ENCODE measurements around the gene ACTR3. TPM values are rescaled to one million over a fixed set of nuclear protein-coding genes. Genes with fewer than 3 reads are reported as not detected.
"Not testable (repeated sequence)": the region's sequence is repeated elsewhere in the genome, so short reads cannot be mapped to it uniquely, and the experiment has no call there.

Gene ACTR3
- 100 to 1,000 TPM in 3 of 4 donors, 10 to 100 TPM in 1; 83.9 to 126 (median 102) TPM for total RNA-seq

DNA sequence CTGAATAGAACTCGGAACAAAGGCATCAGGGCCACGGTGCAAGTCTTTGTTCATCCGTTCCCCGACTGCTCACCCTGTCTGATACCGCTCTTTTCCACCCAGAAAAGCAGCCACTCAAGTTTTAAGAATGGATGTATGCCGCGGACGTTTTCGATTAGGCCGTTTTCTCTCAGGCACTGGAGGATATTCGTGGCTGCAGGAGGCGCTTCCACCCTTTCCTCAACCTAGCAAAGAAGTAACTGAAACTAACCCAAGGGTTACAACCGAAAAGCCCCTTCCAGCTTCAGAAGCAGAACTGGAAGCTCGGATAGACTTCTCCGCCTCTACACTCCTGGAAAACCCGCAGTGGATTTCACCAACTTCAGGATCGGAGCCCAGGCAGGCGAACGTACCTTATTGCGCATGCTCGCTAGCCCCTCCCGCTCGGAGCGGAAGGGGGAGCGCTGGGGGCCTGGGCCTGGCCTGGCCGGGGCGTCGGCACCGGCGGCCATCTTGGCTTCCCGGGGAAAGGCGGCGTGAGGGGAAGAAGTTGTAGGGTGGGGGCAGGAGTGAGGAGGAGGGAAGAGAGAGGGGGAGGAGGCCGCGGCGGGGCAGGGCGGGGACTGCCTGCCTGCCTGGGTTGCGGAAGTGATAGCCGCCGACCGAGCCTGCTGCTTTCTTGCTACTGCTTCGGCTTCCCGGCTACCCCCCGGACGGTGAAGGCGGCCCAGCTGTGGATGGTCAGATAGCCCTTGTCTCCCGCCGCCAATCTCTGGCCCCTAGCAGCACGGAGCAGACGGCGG, at the start of gene ACTR3:
Gene ACTR3, plus strand, starts transcription at position 619 of the 782 bp plus-strand sequence. CDS start 191 bp downstream, outside the sequence.
- 0 to 2% methylated on average over 42 to 43 of the region's 51 CpGs for WGBS, 2 donors
- Histone ChIP-seq H3K4me3 (replicated peaks in 1 of 3) (peak within 1 kb of the TSS; percentile 67 to 96 (median 72)), H3K9me3 (no peaks in the 10 kb centered on the region), H3K36me3 (no peaks in the 10 kb centered on the region), H3K27ac (peak within 1 kb of the TSS; percentile 95 to 100 (median 98)), H3K4me1 (peaks cover 13 to 39% of the 10 kb centered on the region in 2 donors), H3K27me3 (no peaks in the 10 kb centered on the region)
- intact Hi-C loops (cut with DNase I): loop anchor here (10.0 kb wide), 2 partner anchors 65 to 125 kb away; no protein-coding TSS in a partner anchor
- peak; percentile 97 to 98 for DNase-seq
- TF ChIP-seq, protein P1, sequence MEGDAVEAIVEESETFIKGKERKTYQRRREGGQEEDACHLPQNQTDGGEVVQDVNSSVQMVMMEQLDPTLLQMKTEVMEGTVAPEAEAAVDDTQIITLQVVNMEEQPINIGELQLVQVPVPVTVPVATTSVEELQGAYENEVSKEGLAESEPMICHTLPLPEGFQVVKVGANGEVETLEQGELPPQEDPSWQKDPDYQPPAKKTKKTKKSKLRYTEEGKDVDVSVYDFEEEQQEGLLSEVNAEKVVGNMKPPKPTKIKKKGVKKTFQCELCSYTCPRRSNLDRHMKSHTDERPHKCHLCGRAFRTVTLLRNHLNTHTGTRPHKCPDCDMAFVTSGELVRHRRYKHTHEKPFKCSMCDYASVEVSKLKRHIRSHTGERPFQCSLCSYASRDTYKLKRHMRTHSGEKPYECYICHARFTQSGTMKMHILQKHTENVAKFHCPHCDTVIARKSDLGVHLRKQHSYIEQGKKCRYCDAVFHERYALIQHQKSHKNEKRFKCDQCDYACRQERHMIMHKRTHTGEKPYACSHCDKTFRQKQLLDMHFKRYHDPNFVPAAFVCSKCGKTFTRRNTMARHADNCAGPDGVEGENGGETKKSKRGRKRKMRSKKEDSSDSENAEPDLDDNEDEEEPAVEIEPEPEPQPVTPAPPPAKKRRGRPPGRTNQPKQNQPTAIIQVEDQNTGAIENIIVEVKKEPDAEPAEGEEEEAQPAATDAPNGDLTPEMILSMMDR (IDR thresholded peaks at IDR 0.05): peak in 1 of 6 experiments; percentile 5
- peak; percentile 18 to 88 for TF ChIP-seq POLR2A (IDR thresholded peaks at IDR 0.05)

DNA sequence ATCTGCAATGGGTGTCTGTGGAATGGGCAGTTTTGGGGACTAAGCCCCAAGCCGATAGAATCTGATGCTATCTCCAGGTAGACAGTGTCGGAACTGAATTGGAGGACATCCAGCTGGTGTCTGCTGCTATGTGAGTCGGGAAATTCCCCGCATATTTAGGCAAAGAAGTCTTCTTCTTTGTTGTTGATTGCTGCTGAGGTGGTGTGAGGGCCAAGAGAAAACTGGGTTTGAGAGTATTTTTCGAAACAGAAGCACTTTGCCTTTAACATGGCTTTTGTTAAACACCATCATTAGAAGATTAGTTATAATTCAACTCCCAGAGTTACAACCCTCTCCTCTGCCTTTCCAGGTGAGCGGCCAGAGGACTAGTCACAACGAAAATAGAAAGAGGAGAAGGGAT, 49.4 kb upstream of the ACTR3 start:
- Histone ChIP-seq H3K27me3 (no peaks in the 10 kb centered on the region), H3K36me3 (no peaks in the 10 kb centered on the region), H3K9me3 (no peaks in the 10 kb centered on the region), H3K4me1 (no peaks in the 10 kb centered on the region), H3K4me3 (replicated peaks in 1 of 3) (no peak overlapping the region), H3K27ac (no peak overlapping the region)
- TF ChIP-seq, protein P1 (IDR thresholded peaks at IDR 0.05): no peak
- no peak for TF ChIP-seq POLR2A (IDR thresholded peaks at IDR 0.05)
- peak in 1 of 2 donors; percentile 18 for DNase-seq
- WGBS, 2 donors: 72% methylated on average over 7 of the region's 7 CpGs
- intact Hi-C loops (cut with DNase I): no loop called here

DNA sequence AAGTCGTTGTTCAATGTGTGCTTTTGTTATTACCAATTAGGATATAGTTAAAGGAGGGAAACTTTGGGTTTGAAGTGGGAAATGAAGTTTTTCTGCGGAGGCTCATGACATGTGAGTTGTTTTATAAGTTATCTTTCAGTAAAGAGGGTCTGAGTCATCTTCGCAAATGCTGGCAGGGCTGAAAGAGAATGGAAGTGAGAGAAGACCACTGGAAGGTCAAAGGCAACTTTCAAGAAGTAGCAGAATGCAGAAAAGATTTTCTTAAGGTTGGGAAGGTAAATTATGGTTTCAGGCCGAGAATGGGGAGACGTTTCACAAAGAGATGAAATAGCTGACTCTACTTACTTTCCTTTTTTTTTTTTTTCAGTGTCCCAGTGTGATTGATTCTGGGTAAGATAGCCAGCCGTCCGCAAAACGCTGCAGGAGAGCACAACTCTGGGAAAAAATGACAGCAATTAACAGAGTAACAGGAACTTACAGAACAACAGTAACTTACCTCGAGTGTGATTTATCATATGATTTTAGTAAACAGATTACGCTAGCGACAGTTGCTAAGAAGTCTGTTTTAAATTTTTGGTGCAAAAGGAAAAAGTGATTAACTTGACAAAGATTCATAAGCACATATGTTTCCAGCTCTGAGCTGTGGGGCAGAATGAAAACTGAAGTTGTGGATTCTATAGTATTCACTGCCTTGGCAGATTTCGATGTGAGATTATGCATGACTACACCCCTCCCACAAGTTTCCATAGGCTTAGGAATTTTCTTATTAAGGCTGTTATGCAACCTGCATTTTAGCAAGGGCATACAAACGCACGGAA, 46.8 kb upstream of the ACTR3 start:
- no peak overlapping the region for H3K4me3 ChIP-seq (replicated peaks in 1 of 3)
- no peak for DNase-seq
- WGBS, 2 donors: 78 to 79% methylated on average over 14 of the region's 14 CpGs
- TF ChIP-seq, protein P1 (IDR thresholded peaks at IDR 0.05): no peak
- no peak for TF ChIP-seq POLR2A (IDR thresholded peaks at IDR 0.05)
- H3K9me3 ChIP-seq: no peaks in the 10 kb centered on the region
- H3K4me1 ChIP-seq: no peaks in the 10 kb centered on the region
- H3K27me3 ChIP-seq: no peaks in the 10 kb centered on the region
- intact Hi-C loops (cut with DNase I): no loop called here
- H3K36me3 ChIP-seq: no peaks in the 10 kb centered on the region
- H3K27ac ChIP-seq: no peak overlapping the region

DNA sequence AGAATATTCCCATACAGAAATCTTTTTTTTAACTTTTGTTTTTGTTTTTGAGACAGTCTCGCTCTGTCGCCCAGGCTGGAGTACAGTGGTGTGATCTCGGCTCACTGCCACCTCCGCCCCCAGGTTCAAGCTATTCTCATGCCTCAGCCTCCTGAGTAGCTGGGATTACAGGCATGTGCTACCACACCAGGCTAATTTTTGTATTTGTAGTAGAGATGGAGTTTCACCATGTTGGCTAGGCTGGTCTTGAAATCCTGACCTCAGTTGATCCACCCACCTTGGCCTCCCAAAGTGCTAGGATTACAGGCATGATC, 46.2 kb upstream of the ACTR3 start:
- H3K9me3 ChIP-seq; intact Hi-C loops (cut with DNase I); H3K27ac ChIP-seq; H3K36me3 ChIP-seq; H3K27me3 ChIP-seq; H3K4me3 ChIP-seq (replicated peaks in 1 of 3); H3K4me1 ChIP-seq; DNase-seq: not testable (repeated sequence)
- 93 to 94% methylated on average over 4 of the region's 4 CpGs for WGBS, 2 donors

DNA sequence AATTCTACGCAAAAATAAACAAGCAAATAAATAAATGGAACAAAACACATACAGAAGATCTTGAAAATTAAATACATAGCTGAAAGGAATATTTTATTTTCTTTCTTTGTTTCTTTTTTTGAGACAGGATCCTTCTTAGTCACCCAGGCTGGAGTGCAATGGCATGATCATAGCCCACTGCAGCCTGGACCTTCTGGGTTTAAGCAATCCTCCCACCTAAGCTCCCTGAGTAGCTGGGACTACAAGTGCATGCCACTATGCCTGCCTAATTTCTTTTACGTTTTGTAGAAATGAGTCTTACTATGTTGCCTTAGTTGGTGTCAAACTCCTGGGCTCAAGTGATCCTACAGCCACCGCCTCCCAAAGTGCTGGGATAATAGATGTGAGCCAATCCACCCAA, 44.6 kb upstream of the ACTR3 start:
- TF ChIP-seq POLR2A (IDR thresholded peaks at IDR 0.05): no peak
- TF ChIP-seq, protein P1 (IDR thresholded peaks at IDR 0.05): no peak
- no peak for DNase-seq

DNA sequence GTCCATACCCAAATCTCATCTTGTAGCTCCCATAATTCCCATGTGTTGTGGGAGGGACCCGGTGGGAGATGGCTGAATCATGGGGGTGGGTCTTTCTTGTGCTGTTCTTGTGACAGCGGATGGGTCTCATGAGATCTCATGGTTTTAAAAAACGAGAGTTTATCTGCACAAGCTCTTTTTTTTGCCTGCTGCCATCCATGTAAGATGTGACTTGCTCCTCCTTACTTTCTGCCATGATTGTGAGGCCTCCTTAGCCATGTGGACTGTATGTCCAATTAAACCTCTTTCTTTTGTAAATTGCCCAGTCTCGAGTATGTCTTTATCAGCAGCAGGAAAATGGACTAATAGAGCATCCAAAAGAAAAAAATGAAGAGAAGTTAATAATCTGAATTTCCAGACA, 44.1 kb upstream of the ACTR3 start:
- 84 to 86% methylated on average over 4 of the region's 4 CpGs for WGBS, 2 donors

More for the DNA sequence above, 44.6 kb upstream of the ACTR3 start:
- no peaks in the 10 kb centered on the region for H3K9me3 ChIP-seq
- H3K4me3 ChIP-seq (replicated peaks in 1 of 3): no peak overlapping the region
- no peaks in the 10 kb centered on the region for H3K4me1 ChIP-seq
- H3K27ac ChIP-seq: no peak overlapping the region
- no peaks in the 10 kb centered on the region for H3K27me3 ChIP-seq
- 65 to 84% methylated on average over 3 of the region's 3 CpGs for WGBS, 2 donors
- intact Hi-C loops (cut with DNase I): no loop called here
- no peaks in the 10 kb centered on the region for H3K36me3 ChIP-seq

More for the DNA sequence above, 44.1 kb upstream of the ACTR3 start:
- H3K4me1 ChIP-seq; H3K36me3 ChIP-seq; H3K4me3 ChIP-seq (replicated peaks in 1 of 3); H3K27me3 ChIP-seq; H3K27ac ChIP-seq; intact Hi-C loops (cut with DNase I); DNase-seq; H3K9me3 ChIP-seq: not testable (repeated sequence)

All from thyroid gland (tissue), 4 donors.